ENCODE measurements around the gene CCDC18. TPM values are rescaled to one million over a fixed set of nuclear protein-coding genes. Genes with fewer than 3 reads are reported as not detected.

Gene CCDC18, protein sequence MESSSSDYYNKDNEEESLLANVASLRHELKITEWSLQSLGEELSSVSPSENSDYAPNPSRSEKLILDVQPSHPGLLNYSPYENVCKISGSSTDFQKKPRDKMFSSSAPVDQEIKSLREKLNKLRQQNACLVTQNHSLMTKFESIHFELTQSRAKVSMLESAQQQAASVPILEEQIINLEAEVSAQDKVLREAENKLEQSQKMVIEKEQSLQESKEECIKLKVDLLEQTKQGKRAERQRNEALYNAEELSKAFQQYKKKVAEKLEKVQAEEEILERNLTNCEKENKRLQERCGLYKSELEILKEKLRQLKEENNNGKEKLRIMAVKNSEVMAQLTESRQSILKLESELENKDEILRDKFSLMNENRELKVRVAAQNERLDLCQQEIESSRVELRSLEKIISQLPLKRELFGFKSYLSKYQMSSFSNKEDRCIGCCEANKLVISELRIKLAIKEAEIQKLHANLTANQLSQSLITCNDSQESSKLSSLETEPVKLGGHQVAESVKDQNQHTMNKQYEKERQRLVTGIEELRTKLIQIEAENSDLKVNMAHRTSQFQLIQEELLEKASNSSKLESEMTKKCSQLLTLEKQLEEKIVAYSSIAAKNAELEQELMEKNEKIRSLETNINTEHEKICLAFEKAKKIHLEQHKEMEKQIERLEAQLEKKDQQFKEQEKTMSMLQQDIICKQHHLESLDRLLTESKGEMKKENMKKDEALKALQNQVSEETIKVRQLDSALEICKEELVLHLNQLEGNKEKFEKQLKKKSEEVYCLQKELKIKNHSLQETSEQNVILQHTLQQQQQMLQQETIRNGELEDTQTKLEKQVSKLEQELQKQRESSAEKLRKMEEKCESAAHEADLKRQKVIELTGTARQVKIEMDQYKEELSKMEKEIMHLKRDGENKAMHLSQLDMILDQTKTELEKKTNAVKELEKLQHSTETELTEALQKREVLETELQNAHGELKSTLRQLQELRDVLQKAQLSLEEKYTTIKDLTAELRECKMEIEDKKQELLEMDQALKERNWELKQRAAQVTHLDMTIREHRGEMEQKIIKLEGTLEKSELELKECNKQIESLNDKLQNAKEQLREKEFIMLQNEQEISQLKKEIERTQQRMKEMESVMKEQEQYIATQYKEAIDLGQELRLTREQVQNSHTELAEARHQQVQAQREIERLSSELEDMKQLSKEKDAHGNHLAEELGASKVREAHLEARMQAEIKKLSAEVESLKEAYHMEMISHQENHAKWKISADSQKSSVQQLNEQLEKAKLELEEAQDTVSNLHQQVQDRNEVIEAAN (N-terminal part only)
- 4.1 to 5.4 TPM (median 5.0 TPM) in 5 replicates for total RNA-seq (2022; extraction: Qiagen RNA extraction)

DNA sequence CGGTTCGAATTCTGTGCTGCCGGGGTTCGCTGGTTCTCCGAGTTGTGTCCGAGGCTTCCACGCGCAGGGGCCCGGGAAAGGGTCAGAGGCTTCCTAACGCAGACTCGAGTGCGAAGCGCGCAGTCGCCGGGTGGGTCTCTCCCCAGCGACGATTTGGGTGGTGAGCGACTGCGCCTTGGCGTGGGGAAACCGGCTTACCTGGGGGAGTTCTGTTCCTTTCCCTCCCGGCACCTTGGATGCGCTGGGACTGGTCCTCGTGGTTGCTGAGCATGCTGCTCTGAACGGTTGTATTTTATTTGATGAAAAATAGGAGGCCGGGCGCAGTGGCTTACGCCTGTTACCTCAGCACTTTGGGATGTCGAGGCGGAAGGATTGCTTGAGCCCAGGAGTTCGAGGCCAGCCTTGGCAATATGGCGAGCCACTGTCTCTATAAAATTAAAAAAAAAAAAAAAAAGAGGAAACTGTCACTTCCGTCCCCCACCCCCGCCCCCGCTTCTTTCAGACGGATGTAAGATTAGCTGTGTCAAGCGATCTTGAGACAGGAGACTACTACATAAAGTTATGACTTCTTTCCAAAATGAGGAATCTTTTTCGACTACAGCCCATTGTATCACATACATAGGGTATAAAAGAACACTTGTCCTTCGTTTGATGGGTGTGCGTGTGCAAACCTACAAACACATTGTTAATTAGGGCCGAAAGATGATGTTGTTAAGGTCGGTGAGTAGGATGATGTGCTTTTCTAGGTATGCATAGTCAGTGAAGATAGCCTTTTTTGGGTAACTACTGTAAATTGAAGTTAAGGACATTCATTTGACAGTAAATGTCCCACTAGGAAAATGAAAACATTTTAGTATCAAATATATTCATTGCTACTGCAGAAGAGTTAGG is at the start of gene CCDC18:
Gene CCDC18 (plus strand): TSS at position 2 of the 891 bp plus-strand sequence. CDS start 2,638 bp downstream, outside the sequence.

DNA sequence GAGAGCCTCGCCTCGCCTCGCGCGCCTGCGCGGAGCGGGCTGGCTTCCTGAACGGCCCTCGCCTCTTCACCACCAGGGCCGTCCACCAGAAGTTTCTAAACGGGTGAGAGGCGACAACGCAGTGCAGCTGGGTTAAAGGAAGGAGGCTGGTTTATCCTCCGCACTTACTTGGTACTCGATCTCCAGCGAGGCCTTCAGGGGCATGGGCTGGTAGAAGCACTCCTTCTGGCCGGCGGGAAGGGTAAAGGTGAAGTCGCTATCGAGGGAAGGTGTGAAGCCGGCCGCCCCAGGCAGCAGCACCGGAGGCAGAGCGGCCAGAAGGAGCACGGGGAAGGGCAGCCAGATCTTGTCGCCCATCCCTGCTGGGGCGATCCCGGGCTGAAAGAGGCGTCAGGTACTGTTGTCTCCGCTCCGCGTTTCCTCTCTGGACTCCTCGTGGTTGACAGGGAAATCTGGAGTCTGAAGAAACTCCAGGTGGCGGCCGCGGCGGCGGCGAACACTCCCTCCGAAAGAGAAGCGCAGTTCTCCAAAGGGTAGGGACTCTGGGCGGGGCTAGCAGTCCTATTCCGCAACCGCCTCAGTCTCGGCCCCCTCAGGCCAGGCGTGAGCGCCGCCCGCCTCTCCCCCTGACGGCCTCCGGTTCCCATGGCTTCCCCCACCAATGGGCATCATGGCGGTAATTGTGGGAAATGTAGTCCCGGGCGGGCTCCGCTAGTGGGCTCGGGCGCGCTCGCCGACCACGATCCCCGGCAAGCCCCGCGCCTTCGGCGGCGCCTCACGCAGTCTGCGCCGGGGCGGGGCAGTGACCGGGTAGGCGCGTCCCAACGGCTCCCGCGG is 420 bp upstream of the CCDC18 start, which contains the start of gene TMED5:
Gene TMED5 (minus strand): TSS at position 528 of the 837 bp plus-strand sequence. CDS start 171 bp downstream, at position 357.

Other genes starting within 250 kb of the CCDC18 start
- gene DIPK1A, start 219.3 kb upstream of the CCDC18 start, total RNA-seq (2022; extraction: Qiagen RNA extraction): 6.7 to 10.0 TPM (median 8.8 TPM) in 5 replicates
- gene MTF2, start 101.4 kb upstream of the CCDC18 start, total RNA-seq (2022; extraction: Qiagen RNA extraction): 9.8 to 14.3 TPM (median 10.8 TPM) in 5 replicates
- gene TMED5, start 311 bp upstream of the CCDC18 start, total RNA-seq (2022; extraction: Qiagen RNA extraction): 27.5 to 35.1 TPM (median 33.4 TPM) in 5 replicates
- gene DR1, start 165.2 kb downstream of the CCDC18 start, total RNA-seq (2022; extraction: Qiagen RNA extraction): 30.1 to 34.6 TPM (median 32.3 TPM) in 5 replicates

Measured in A549 treated with AZD2906 at 1 μM for 4 hours (cell line).